Stimulated activated CD4-positive, alpha-beta T cell treated with anti-CD3 and anti-CD28 coated beads, Interleukin-1b, Interleukin-23, amount 100 ng/mL, for 4 hours (primary cell): Measurements from ENCODE around the gene CDH4.

Experiments used
- DNase-seq, 2 donors: peaks; one replicate each; pipeline ENCODE4 v3.0.0-alpha.2; 2020; ENCODE audit warnings: low read depth in 2 of 2

The CDH4 gene

GRCh38 chr20:61325718-61326117 lies 73.7 kb downstream of the CDH4 start:
- no peak for DNase-seq

- no peak for DNase-seq
These were observed 77.0 kb downstream of the CDH4 start for GRCh38 chr20:61328911-61329558.

- no peak for DNase-seq
These were observed 78.4 kb downstream of the CDH4 start for GRCh38 chr20:61330441-61330840.

- DNase-seq: no peak
These were observed 79.5 kb downstream of the CDH4 start for GRCh38 chr20:61331543-61331942.

- no peak for DNase-seq
These were observed 80.2 kb downstream of the CDH4 start for GRCh38 chr20:61332016-61332975.

GRCh38 chr20:61333484-61334108 lies 81.5 kb downstream of the CDH4 start:
- DNase-seq: no peak

- no peak for DNase-seq
These were observed 88.1 kb downstream of the CDH4 start for GRCh38 chr20:61340157-61340556.

GRCh38 chr20:61341605-61342004 lies 89.5 kb downstream of the CDH4 start:
- DNase-seq: no peak

GRCh38 chr20:61343934-61344333 lies 91.9 kb downstream of the CDH4 start:
- DNase-seq: no peak

- no peak for DNase-seq
These were observed 93.6 kb downstream of the CDH4 start for GRCh38 chr20:61345656-61346055.

- no peak for DNase-seq
These were observed 94.9 kb downstream of the CDH4 start for GRCh38 chr20:61346996-61347395.

- DNase-seq: no peak
These were observed 95.4 kb downstream of the CDH4 start for GRCh38 chr20:61347443-61347842.

GRCh38 chr20:61349447-61350165 lies 97.5 kb downstream of the CDH4 start:
- DNase-seq: no peak

GRCh38 chr20:61350500-61351250 lies 98.6 kb downstream of the CDH4 start:
- DNase-seq: no peak

GRCh38 chr20:61352346-61353260 lies 100.5 kb downstream of the CDH4 start:
- DNase-seq: no peak

GRCh38 chr20:61353261-61354000 lies 101.4 kb downstream of the CDH4 start:
- no peak for DNase-seq

GRCh38 chr20:61354001-61354390 lies 101.9 kb downstream of the CDH4 start:
- no peak for DNase-seq

- no peak for DNase-seq
These were observed 102.4 kb downstream of the CDH4 start for GRCh38 chr20:61354501-61354900.

GRCh38 chr20:61354901-61355495 lies 102.9 kb downstream of the CDH4 start:
- DNase-seq: no peak
